ENCODE data around the gene TMC2.

GRCh38 chr20:2610941-2611720 lies 74.8 kb downstream of the TMC2 start:
- TF ChIP-seq CTCF (IDR thresholded peaks at IDR 0.05): no peak
- no peak for TF ChIP-seq POLR2A (IDR thresholded peaks at IDR 0.05)

All from Peyer's patch (tissue), 4 donors.